Skin epidermis (tissue), 12 donors: ENCODE data around the gene IFITM5.

Experiments
- H3K27ac ChIP-seq, 21 experiments: fragments of 200-600 bp; sonication (generic) in 11 of 21; one replicate each; pipeline ENCODE4 v1.5.0; 2020; ENCODE audit warnings: mild to moderate bottlenecking in 3 of 21, inconsistent platforms in 2 of 21, moderate library complexity in 2 of 21
- H3K4me3 ChIP-seq, 7 experiments: fragments of 200-600 bp; sonication (generic) in 2 of 7; one replicate each; pipeline ENCODE4 v1.5.0; 2020; ENCODE audit warnings: inconsistent platforms in 2 of 7, mild to moderate bottlenecking in 2 of 7, moderate library complexity in 1 of 7

IFITM5 gene

GRCh38 chr11:253160-253885 lies 46.0 kb downstream of the IFITM5 start:
- Histone ChIP-seq H3K27ac (no peak overlapping the region), H3K4me3 (no peak overlapping the region)

DNA sequence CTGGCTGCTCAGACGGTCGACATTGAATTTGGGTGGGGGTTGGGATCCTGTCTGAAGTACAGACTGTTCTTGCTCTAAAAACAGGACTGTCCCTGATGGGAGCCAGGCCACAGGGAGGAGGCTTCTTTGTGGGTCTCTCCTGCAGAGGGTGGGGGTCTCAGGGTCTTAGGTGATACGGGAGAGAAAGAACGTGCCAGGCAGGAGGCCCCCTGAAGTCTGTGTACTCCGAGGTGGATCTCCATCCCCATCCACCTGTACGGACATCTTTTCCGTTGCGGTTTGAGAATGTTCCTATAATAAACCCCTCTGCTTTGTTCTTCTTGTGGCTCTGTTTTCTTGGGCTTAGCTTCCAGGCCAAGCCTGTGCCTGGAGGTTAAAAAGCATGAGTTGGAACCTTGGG lies 46.7 kb downstream of the IFITM5 start:
- Histone ChIP-seq H3K27ac (no peak overlapping the region), H3K4me3 (no peak overlapping the region)

DNA sequence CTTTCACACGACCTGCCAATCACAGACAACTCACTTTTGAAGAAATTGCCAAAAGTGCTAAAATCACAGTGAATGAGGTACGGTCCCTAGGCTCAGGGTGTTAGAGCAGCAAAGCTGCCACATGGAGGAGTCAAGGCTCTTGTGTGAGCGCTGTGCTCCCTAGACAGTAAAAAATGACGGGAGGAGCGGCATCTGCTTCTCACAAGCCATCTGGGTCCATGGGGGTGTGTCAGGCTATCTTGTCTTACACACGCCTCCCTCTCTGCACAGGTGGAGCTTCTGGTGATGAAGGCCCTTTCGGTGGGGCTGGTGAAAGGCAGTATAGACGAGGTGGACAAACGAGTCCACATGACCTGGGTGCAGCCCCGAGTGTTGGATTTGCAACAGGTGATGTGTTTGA lies 47.8 kb downstream of the IFITM5 start:
- H3K4me3 ChIP-seq: no peak overlapping the region
- no peak overlapping the region for H3K27ac ChIP-seq

DNA sequence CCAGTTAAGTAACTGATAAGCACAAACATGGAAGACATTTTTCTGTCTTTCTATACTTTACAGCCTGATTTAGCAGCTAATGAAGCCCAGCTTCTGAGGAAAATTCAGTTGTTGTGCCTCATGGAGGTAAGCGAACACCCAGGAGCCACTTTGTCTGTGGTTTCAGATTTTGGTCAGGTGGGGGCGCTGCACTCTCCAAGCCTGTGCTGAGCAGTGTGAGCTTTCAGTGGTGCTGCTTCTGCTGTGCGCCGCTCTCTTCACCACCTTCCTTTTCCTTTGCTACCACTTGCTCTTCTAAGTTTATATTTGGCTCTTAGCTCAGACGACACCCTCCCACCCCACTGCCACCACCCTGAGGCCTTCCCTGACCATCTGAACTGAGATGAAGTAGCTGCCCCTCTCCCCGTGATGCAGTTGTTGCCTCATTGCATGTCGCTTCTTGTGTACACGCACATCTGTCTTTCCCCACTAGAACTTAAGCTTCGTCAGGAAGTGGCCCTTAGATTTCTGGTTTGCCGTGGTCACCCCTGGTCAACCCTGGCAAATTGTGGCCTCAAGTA lies 48.5 kb downstream of the IFITM5 start:
- Histone ChIP-seq H3K27ac (no peak overlapping the region), H3K4me3 (no peak overlapping the region)

DNA sequence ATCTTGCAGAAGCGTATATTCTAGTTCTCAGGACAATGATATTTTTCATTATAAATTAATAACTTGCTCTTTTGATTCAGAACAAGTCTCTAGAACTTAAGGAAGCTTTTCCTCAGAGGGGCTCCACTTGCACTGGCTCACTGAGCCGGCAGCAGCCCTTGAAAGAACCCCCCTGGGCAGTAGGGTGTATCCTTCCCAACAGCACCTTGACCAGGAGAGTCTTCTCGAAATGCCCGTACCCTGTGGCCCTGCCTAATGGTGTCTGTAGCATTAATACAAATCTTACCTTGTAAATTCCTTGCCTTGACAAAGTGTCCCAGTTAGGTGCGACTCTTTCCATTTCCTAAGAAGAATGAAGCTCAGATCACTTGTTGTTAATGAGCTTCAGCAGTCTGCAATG lies 49.1 kb downstream of the IFITM5 start:
- Histone ChIP-seq H3K27ac (no peak overlapping the region), H3K4me3 (no peak overlapping the region)

- no peak overlapping the region for H3K4me3 ChIP-seq
- no peak overlapping the region for H3K27ac ChIP-seq
Measured at GRCh38 chr11:249062-249461, 50.3 kb downstream of the IFITM5 start.
